ENCODE results near the gene SLC22A2. TPM values are rescaled to one million over a fixed set of nuclear protein-coding genes. Genes with fewer than 3 reads are reported as not detected.

The SLC22A2 gene
- total RNA-seq, 4 donors from 2014 or later, result not detected

GRCh38 chr6:160194808-160195207, 63.8 kb downstream of the SLC22A2 start:
- no peak overlapping the region for H3K27ac ChIP-seq
- TF ChIP-seq, protein P1, sequence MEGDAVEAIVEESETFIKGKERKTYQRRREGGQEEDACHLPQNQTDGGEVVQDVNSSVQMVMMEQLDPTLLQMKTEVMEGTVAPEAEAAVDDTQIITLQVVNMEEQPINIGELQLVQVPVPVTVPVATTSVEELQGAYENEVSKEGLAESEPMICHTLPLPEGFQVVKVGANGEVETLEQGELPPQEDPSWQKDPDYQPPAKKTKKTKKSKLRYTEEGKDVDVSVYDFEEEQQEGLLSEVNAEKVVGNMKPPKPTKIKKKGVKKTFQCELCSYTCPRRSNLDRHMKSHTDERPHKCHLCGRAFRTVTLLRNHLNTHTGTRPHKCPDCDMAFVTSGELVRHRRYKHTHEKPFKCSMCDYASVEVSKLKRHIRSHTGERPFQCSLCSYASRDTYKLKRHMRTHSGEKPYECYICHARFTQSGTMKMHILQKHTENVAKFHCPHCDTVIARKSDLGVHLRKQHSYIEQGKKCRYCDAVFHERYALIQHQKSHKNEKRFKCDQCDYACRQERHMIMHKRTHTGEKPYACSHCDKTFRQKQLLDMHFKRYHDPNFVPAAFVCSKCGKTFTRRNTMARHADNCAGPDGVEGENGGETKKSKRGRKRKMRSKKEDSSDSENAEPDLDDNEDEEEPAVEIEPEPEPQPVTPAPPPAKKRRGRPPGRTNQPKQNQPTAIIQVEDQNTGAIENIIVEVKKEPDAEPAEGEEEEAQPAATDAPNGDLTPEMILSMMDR (IDR thresholded peaks at IDR 0.05), result no peak
- no peak for TF ChIP-seq POLR2A (IDR thresholded peaks at IDR 0.05)
- 64 to 79% methylated on average over 1 of the region's 1 CpG for WGBS, 2 donors
- peaks cover 0 to 22% (median 18%) of the 10 kb centered on the region in 3 donors for H3K9me3 ChIP-seq
- DNase-seq, result no peak
- intact Hi-C loops (cut with DNase I), result no loop called here
- H3K4me1 ChIP-seq, result no peaks in the 10 kb centered on the region
- H3K27me3 ChIP-seq, result no peaks in the 10 kb centered on the region
- H3K4me3 ChIP-seq, result no peak overlapping the region
- no peaks in the 10 kb centered on the region for H3K36me3 ChIP-seq

DNA sequence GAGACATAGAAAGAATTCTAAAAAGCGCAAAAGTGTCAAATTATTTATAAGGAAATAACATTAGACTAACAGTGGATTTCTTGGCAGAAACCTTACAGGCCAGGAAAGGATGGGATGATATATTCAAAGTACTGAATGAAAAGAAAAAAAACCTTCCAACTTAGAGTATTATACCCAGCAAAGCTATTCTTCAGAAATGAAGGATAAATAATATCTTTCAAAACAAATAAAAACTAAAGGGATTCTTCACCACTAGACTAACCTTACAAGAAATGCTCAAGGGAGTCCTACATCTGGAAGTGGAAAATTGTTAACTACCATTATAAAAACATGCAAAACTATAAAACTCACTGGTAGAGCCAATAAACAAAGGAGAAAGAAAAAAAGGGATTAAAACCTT, 65.8 kb downstream of the SLC22A2 start:
- intact Hi-C loops (cut with DNase I), result no loop called here
- TF ChIP-seq, protein P1 (IDR thresholded peaks at IDR 0.05), result no peak
- no peak for TF ChIP-seq POLR2A (IDR thresholded peaks at IDR 0.05)
- 90 to 100% methylated on average over 1 of the region's 1 CpG for WGBS, 2 donors

GRCh38 chr6:160190973-160191372, 67.6 kb downstream of the SLC22A2 start:
- Histone ChIP-seq H3K9me3 (peaks cover 0 to 22% (median 18%) of the 10 kb centered on the region in 3 donors), H3K27ac (no peak overlapping the region), H3K4me1 (no peaks in the 10 kb centered on the region), H3K27me3 (no peaks in the 10 kb centered on the region), H3K4me3 (no peak overlapping the region), H3K36me3 (no peaks in the 10 kb centered on the region)
- intact Hi-C loops (cut with DNase I), result no loop called here
- TF ChIP-seq, protein P1 (IDR thresholded peaks at IDR 0.05), result no peak
- no peak for TF ChIP-seq POLR2A (IDR thresholded peaks at IDR 0.05)
- no peak for DNase-seq

More for the DNA sequence above, 65.8 kb downstream of the SLC22A2 start:
- Histone ChIP-seq H3K36me3 (no peaks in the 10 kb centered on the region), H3K9me3 (peaks cover 0 to 22% (median 18%) of the 10 kb centered on the region in 3 donors), H3K27me3 (no peaks in the 10 kb centered on the region), H3K4me3 (no peak overlapping the region), H3K27ac (no peak overlapping the region), H3K4me1 (no peaks in the 10 kb centered on the region)
- no peak for DNase-seq

- Histone ChIP-seq H3K27ac (no peak overlapping the region), H3K27me3 (no peaks in the 10 kb centered on the region), H3K9me3 (peaks cover 0 to 18% (median 14%) of the 10 kb centered on the region in 3 donors), H3K4me1 (no peaks in the 10 kb centered on the region), H3K36me3 (no peaks in the 10 kb centered on the region), H3K4me3 (no peak overlapping the region)
- TF ChIP-seq POLR2A (IDR thresholded peaks at IDR 0.05), result no peak
- TF ChIP-seq, protein P1 (IDR thresholded peaks at IDR 0.05), result no peak
- DNase-seq, result no peak
- intact Hi-C loops (cut with DNase I), result no loop called here
- WGBS, 2 donors, result 61 to 73% methylated on average over 1 of the region's 1 CpG
Observed at GRCh38 chr6:160190081-160190480, 68.5 kb downstream of the SLC22A2 start.

- H3K27me3 ChIP-seq, result no peaks in the 10 kb centered on the region
- intact Hi-C loops (cut with DNase I), result no loop called here
Observed at GRCh38 chr6:160188773-160189172, 69.8 kb downstream of the SLC22A2 start.

More at GRCh38 chr6:160188773-160189172, 69.8 kb downstream of the SLC22A2 start:
- Histone ChIP-seq H3K4me1 (no peaks in the 10 kb centered on the region), H3K27ac (no peak overlapping the region), H3K36me3 (no peaks in the 10 kb centered on the region), H3K4me3 (no peak overlapping the region), H3K9me3 (peaks cover 0 to 13% (median 6%) of the 10 kb centered on the region in 3 donors)
- DNase-seq, result no peak
- 38 to 69% methylated on average over 1 of the region's 1 CpG for WGBS, 2 donors
- no peak for TF ChIP-seq POLR2A (IDR thresholded peaks at IDR 0.05)
- TF ChIP-seq, protein P1 (IDR thresholded peaks at IDR 0.05), result no peak
